GM12875 (cell line): ENCODE results near the gene TAGLN.
A peak's percentile ranks its signal among the peaks of the same experiment; 100 is the strongest.

ENCODE experiments used
- H3K4me3 ChIP-seq: one replicate; pipeline ENCODE4 v1.5.1; 2011; ENCODE audit warnings: low read depth, low read length, control low read depth
- TF ChIP-seq, protein P1 (sequence below): IDR thresholded peaks from 2 replicates; pipeline ENCODE4 v1.5.1; 2011; ENCODE audit warnings: low read depth, mild to moderate bottlenecking, control low read depth, inconsistent platforms, low read length, moderate library complexity, borderline replicate concordance; ENCODE audit not compliant: insufficient read depth

TAGLN gene

DNA sequence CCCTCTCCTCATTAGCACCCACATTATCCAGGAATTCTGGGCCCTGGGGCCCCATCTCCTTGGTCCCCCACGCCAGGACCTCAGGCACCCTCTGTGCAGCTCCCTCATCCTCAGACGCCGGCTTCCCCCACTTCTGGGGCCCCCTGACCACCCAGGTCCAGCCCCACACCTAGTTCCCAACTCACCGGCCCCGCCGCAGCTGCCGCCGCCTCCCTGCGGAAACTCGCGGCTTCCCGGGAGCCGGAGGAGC, 32.6 kb downstream of the TAGLN start, which contains the start of gene PCSK7:
Gene PCSK7, minus strand, starts transcription at position 232 of the 250 bp plus-strand sequence. CDS start 2,229 bp downstream, outside the sequence.
- TF ChIP-seq, protein P1, sequence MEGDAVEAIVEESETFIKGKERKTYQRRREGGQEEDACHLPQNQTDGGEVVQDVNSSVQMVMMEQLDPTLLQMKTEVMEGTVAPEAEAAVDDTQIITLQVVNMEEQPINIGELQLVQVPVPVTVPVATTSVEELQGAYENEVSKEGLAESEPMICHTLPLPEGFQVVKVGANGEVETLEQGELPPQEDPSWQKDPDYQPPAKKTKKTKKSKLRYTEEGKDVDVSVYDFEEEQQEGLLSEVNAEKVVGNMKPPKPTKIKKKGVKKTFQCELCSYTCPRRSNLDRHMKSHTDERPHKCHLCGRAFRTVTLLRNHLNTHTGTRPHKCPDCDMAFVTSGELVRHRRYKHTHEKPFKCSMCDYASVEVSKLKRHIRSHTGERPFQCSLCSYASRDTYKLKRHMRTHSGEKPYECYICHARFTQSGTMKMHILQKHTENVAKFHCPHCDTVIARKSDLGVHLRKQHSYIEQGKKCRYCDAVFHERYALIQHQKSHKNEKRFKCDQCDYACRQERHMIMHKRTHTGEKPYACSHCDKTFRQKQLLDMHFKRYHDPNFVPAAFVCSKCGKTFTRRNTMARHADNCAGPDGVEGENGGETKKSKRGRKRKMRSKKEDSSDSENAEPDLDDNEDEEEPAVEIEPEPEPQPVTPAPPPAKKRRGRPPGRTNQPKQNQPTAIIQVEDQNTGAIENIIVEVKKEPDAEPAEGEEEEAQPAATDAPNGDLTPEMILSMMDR = no peak

DNA sequence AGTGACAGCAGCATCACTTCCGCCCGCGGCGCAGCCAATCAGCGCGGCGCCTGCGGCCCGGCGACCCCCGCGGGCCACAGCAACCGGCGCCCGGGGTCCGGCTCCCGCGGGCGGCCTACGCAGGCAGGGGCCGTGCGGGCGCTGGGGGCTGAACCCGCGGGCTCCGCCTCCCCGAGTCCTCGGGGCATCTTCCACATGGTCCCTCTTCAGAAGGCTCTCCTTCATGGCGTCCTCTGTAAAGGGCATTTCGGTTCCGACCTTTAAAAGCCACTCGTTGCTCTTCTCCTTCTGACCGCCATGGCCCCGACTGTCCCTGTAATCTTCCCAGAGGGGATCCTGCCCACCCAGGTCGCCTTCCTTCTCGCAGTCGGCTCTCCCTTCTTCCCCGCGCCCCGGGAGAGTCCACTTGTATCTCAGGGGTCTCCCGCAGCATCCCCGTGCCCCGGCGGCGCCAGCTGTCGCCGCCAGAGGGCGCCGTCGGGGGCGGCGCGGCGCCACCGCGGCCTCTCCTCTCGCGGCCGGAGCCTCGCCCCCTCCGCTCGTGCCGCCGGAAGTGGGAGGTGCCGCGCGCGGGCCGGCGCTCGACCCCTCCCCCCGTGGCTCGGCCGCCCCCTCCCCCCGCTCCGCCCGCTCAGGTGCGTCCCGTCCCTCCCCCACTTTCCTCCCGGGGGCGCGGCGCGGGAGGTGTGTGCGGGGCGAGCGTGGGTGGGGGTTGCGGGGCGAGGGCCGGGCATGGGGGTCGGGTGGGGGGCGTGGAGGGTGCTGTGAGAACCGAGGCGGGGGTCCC, 33.1 kb downstream of the TAGLN start, which contains the start of gene RNF214:
Gene RNF214, plus strand, starts transcription at position 580 of the 787 bp plus-strand sequence. CDS start 1,602 bp downstream, outside the sequence.
- TF ChIP-seq, protein P1 = peak; percentile 92
- H3K4me3 ChIP-seq = peak within 1 kb of the TSS; percentile 86

More for the DNA sequence above, 32.6 kb downstream of the TAGLN start, which contains the start of gene PCSK7:
- peak within 1 kb of the TSS; percentile 86 for H3K4me3 ChIP-seq

DNA sequence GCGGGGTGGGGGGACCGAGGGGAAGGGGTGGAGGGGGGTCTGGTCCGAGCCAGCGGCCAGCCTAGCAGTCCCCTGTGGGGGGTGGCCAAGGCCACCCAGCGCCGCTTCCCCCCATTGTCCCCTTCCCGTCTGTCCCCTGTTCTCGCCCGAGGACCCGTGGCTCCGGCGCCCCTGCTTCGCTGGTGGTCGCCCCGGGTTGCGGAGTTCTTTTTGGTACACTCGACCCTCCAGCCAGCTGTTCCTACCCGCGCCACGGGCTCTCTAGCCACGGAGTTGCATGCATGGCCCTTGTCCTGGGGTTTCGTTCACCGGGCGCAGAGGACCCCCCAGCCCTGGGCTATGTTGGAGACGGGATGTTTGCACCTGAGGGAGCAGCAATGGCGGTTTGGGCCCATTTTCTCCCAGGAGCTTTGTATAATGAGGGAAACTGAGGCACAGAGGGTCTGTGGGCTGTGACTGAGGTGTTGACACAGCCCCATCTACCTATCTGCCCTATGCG, 33.8 kb downstream of the TAGLN start:
- TF ChIP-seq, protein P1 = no peak
- H3K4me3 ChIP-seq = peak overlapping the region; percentile 86

DNA sequence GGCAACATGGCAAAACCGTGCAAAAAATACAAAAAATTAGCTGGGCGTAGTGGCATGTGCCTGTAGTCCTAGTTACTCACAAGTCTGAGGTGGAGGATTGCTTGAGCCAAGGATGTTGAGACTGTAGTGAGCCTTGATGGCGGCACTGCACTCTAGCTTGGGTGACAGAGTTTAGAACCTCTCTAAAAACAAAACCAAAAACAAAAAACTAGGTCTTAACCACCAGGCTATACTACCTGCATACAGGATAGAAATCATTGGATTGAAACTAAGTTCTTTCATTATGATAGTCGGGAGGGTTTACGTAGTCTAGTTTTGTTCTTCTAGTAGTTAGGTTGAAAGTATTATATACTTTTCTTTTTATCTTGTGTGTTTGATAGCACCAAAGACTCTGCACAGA, 39.1 kb downstream of the TAGLN start:
- TF ChIP-seq, protein P1 = no peak
- no peak overlapping the region for H3K4me3 ChIP-seq

DNA sequence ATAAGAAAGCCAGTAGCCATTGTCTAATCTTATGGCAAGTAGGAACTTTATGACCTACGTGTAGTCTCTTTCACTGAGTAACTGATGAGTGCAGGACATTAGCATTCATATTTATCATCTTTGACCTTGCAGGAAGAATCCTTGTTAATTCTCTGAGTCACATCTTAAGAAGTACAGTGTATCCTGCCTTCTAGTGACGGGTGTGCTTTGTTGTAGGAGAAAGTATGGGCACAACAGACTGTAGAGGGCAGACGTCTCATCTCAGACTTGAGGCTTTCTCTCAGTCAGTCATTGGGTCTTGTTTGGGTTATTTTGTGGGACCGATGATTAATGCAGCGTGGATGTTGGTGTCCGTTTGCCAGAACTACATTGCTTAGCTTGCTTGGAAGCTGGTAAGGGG, 40.1 kb downstream of the TAGLN start:
- H3K4me3 ChIP-seq = no peak overlapping the region

DNA sequence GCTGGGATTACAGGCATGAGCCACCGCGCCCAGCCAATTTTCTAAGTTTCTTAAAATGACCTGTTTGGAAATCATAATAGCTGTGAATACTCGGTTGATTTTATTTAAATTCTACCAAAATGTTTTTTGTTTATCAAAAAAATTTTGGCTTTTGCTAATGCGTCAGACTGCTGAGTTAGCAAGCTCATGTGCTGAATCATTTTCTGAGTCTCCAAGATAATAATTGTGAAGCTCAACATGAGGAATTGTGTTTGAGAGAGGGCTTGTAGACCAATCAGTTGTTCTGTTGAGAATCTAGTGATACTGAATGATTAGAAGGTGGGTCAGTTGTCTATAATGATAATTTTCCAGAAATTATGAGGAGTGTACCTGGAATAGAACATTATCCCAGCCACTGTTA, 49.2 kb downstream of the TAGLN start:
- TF ChIP-seq, protein P1 = no peak
- no peak overlapping the region for H3K4me3 ChIP-seq

More for the DNA sequence above, 40.1 kb downstream of the TAGLN start:
- TF ChIP-seq, protein P1 = no peak

DNA sequence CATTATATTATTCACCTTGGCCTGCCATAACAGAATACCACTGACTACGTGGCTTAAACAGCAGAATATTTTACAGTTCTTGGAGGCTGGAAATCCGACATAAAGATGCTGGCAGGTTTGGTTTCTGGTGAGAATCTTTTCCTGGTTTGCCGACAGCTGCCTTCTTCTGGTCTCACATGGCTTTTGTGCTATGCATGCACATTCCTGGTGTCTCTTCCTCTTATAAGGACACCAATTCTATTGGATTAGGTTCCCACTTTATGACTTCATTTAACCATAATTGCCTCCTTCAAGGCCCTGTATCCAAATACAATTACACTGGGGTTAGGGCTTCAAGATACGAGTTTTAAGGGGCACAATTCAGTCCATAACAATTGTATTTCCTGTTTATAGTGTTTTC, 50.4 kb downstream of the TAGLN start:
- TF ChIP-seq, protein P1 = no peak
- no peak overlapping the region for H3K4me3 ChIP-seq
